Spleen (tissue), 7 donors: ENCODE results near the gene OR1N1.

Experiments
- CTCF ChIP-seq, 11 experiments: fragments of 200-600 bp in 7 of 11; fragments of 450-650 bp in 4 of 11; sonication (generic) in 4 of 11; IDR thresholded peaks in 8 of 11; conservative IDR thresholded peaks in 3 of 11; 1 replicate in 7 of 11; 2 replicates in 4 of 11; pipeline versions ENCODE4 v1.4.0 to v1.8.0; 2016 to 2021; ENCODE audit warnings: antibody characterized with exemption in 11 of 11, inconsistent platforms in 4 of 11, mild to moderate bottlenecking in 1 of 11
- POLR2A ChIP-seq, 3 donors: fragments of 450-650 bp; IDR thresholded peaks; one replicate each; pipeline ENCODE4 v1.5.1; 2017; ENCODE audit warnings: antibody characterized with exemption in 3 of 3, mild to moderate bottlenecking in 1 of 3
- donor health status: DM: no; HTN: no; CAD: no; lungs with moderate emphysema.
- donor health status: DM: no; HTN: no; CAD: no.
- donor health status: DM: no; HTN: no; CAD: no.

- TF ChIP-seq POLR2A (IDR thresholded peaks at IDR 0.05) (no peak), CTCF (IDR thresholded peaks at IDR 0.05 in 8 of 11, conservative IDR thresholded peaks at IDR 0.05 in 3 of 11) (no peak)
Observed at GRCh38 chr9:122479062-122479461, 48.0 kb downstream of the OR1N1 start.
